ENCODE results near the gene SLC12A9.

- no peak for TF ChIP-seq POLR2A (IDR thresholded peaks at IDR 0.05)
- TF ChIP-seq, protein P1, sequence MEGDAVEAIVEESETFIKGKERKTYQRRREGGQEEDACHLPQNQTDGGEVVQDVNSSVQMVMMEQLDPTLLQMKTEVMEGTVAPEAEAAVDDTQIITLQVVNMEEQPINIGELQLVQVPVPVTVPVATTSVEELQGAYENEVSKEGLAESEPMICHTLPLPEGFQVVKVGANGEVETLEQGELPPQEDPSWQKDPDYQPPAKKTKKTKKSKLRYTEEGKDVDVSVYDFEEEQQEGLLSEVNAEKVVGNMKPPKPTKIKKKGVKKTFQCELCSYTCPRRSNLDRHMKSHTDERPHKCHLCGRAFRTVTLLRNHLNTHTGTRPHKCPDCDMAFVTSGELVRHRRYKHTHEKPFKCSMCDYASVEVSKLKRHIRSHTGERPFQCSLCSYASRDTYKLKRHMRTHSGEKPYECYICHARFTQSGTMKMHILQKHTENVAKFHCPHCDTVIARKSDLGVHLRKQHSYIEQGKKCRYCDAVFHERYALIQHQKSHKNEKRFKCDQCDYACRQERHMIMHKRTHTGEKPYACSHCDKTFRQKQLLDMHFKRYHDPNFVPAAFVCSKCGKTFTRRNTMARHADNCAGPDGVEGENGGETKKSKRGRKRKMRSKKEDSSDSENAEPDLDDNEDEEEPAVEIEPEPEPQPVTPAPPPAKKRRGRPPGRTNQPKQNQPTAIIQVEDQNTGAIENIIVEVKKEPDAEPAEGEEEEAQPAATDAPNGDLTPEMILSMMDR (IDR thresholded peaks at IDR 0.05), result no peak
These were observed 38.4 kb downstream of the SLC12A9 start for GRCh38 chr7:100890653-100891567.
